A549 (cell line): ENCODE results near the gene OR6N1.

Experiments
- CBX2 ChIP-seq: fragments of 200-600 bp; sonication (generic); IDR thresholded peaks from 2 replicates; pipeline ENCODE4 v1.6.1; 2016; ENCODE audit warnings: low read depth, mild to moderate bottlenecking, borderline replicate concordance
- EP300 ChIP-seq, 2 experiments: fragments of >200 bp; sonication (Bioruptor Twin); formaldehyde crosslinking; IDR thresholded peaks; 2 replicates in 1 of 2; 3 replicates in 1 of 2; pipeline ENCODE4 v1.6.1; 2016 to 2017
- NR3C1 ChIP-seq: fragments of >200 bp; sonication (Bioruptor Twin); formaldehyde crosslinking; IDR thresholded peaks from 3 replicates; pipeline ENCODE4 v1.6.1; 2017
- POLR2A ChIP-seq: IDR thresholded peaks from 2 replicates; pipeline ENCODE4 v1.6.1; 2012; ENCODE audit warnings: mild to moderate bottlenecking, low read length
- TF ChIP-seq, protein P1 (sequence below): fragments of 450-650 bp; IDR thresholded peaks from 2 replicates; pipeline ENCODE4 v1.6.1; 2014; ENCODE audit warnings: antibody characterized with exemption
- TF ChIP-seq, protein P2 (sequence below): fragments of 200-600 bp; sonication (generic); IDR thresholded peaks from 2 replicates; pipeline ENCODE4 v1.6.1; 2016; ENCODE audit warnings: antibody characterized with exemption, mild to moderate bottlenecking, moderate library complexity
- TF ChIP-seq, protein P3 (sequence below): fragments of >200 bp; sonication (Bioruptor Twin); formaldehyde crosslinking; IDR thresholded peaks from 3 replicates; pipeline ENCODE4 v1.5.1; 2016

DNA sequence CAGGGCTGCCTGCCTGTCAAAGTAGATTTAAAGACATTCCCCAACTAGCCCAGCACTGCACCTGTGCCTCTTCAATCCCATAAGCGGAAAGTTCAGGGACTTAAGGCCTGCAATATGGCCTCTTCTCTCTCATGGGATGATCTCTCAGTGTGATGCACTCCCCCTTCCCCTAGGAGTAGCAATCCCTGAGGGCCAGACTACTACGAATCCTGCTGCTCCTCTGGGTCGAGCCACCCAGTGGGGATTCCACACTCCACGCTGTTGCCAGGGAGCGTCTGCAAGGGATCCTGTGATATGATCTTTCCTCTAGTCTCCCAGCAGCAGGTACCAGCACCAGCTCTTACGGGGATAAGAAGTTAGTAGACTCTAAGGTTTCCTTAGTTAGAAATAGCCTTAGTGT, 22.3 kb upstream of the OR6N1 start:
- TF ChIP-seq, protein P1, sequence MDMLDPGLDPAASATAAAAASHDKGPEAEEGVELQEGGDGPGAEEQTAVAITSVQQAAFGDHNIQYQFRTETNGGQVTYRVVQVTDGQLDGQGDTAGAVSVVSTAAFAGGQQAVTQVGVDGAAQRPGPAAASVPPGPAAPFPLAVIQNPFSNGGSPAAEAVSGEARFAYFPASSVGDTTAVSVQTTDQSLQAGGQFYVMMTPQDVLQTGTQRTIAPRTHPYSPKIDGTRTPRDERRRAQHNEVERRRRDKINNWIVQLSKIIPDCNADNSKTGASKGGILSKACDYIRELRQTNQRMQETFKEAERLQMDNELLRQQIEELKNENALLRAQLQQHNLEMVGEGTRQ = no peak
- TF ChIP-seq NR3C1 = no peak
- no peak for TF ChIP-seq CBX2
- no peak for TF ChIP-seq EP300 (IDR thresholded peaks at IDR 0.05)
- TF ChIP-seq, protein P2, sequence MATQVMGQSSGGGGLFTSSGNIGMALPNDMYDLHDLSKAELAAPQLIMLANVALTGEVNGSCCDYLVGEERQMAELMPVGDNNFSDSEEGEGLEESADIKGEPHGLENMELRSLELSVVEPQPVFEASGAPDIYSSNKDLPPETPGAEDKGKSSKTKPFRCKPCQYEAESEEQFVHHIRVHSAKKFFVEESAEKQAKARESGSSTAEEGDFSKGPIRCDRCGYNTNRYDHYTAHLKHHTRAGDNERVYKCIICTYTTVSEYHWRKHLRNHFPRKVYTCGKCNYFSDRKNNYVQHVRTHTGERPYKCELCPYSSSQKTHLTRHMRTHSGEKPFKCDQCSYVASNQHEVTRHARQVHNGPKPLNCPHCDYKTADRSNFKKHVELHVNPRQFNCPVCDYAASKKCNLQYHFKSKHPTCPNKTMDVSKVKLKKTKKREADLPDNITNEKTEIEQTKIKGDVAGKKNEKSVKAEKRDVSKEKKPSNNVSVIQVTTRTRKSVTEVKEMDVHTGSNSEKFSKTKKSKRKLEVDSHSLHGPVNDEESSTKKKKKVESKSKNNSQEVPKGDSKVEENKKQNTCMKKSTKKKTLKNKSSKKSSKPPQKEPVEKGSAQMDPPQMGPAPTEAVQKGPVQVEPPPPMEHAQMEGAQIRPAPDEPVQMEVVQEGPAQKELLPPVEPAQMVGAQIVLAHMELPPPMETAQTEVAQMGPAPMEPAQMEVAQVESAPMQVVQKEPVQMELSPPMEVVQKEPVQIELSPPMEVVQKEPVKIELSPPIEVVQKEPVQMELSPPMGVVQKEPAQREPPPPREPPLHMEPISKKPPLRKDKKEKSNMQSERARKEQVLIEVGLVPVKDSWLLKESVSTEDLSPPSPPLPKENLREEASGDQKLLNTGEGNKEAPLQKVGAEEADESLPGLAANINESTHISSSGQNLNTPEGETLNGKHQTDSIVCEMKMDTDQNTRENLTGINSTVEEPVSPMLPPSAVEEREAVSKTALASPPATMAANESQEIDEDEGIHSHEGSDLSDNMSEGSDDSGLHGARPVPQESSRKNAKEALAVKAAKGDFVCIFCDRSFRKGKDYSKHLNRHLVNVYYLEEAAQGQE = no peak
- TF ChIP-seq, protein P3, sequence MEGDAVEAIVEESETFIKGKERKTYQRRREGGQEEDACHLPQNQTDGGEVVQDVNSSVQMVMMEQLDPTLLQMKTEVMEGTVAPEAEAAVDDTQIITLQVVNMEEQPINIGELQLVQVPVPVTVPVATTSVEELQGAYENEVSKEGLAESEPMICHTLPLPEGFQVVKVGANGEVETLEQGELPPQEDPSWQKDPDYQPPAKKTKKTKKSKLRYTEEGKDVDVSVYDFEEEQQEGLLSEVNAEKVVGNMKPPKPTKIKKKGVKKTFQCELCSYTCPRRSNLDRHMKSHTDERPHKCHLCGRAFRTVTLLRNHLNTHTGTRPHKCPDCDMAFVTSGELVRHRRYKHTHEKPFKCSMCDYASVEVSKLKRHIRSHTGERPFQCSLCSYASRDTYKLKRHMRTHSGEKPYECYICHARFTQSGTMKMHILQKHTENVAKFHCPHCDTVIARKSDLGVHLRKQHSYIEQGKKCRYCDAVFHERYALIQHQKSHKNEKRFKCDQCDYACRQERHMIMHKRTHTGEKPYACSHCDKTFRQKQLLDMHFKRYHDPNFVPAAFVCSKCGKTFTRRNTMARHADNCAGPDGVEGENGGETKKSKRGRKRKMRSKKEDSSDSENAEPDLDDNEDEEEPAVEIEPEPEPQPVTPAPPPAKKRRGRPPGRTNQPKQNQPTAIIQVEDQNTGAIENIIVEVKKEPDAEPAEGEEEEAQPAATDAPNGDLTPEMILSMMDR = no peak
- no peak for TF ChIP-seq POLR2A
